ENCODE results near the gene GALK1.
"Not testable (repeated sequence)": the region's sequence is repeated elsewhere in the genome, so short reads cannot be mapped to it uniquely, and the experiment has no call there.

The GALK1 gene

GRCh38 chr17:75784473-75785015 is 19.6 kb upstream of the GALK1 start, which contains the start of gene UNK:
Gene UNK, plus strand, starts transcription at chr17:75784806. Its CDS starts 75 bp downstream, at chr17:75784881.
- DNase-seq (ENCODE audit: low read depth in 3 of 3) = peak; percentile 88 to 93 (median 93)

GRCh38 chr17:75783803-75784472 is 18.9 kb upstream of the GALK1 start:
- no peak for DNase-seq (ENCODE audit: low read depth in 3 of 3)

DNA sequence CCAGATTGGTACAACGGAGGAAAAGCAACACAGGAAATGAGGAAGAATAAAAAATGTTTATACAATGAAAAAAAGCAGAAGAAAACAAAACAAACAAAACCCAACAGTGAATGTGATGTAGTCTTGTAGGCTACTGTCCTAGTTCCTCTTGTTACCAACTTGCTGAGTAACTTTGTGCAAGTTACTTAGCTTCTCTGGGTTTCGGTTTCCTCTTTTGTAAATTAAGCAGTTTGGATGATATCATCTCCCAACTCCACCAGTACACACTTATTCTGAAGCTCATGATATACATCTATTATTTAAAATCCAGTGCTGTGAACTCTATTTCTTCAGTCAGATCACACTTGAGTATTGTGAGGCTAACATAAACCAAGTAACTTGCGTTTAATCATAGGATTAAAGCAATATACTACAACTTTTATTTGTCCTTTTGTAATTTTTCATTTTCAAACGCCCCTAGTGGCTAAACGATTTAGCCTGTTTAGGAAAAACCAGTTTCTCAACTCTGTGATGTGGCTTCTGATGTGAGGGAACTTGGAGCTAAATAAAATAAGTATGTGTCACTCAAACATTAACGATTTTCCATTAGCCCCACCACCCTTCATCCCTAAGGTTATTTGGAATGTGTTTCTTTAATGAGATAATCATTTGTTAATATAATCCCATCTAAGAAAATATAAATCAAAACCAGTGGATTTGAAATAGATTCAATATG is 18.2 kb upstream of the GALK1 start:
- no peak for DNase-seq (ENCODE audit: low read depth in 3 of 3)

- DNase-seq (ENCODE audit: low read depth in 3 of 3) = no peak
These were observed 15.2 kb upstream of the GALK1 start for GRCh38 chr17:75779987-75780889.

DNA sequence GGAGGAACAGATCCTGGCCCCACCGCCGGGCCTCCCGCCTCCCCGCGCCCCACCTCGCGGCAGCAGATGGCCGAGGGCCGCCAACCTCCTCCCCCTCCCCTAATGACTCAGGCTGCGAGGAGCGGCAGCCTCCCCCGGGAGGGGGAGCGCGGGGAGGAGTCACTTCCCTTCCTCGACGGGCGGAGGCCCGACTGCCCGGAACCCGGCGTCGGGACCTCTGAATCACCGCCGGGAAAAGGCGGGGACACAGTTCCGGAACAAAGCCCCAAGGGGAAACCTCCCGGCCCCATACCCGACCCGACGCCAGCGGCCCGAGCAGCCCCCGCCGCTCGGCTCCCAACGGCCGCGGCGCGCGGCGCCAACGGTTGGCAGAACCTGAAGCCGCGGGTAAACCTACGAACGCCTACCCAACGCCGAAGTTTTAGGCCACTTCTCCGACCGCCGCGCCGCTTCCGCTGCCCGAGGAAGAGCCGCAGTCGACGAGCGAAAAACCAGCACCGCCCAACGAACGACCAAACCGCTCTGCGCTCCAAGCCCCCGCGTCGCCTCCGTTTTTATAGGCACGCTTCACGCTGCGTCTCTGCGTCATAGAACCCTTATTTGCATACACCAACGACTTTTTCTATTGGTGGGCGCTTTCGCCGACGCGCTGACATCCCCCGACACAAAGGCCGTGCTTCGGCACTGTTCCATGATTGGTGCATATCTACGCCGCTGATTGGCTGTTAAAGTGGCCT is 14.4 kb upstream of the GALK1 start:
- peak; percentile 83 to 93 (median 85) for DNase-seq (ENCODE audit: low read depth in 3 of 3)

DNA sequence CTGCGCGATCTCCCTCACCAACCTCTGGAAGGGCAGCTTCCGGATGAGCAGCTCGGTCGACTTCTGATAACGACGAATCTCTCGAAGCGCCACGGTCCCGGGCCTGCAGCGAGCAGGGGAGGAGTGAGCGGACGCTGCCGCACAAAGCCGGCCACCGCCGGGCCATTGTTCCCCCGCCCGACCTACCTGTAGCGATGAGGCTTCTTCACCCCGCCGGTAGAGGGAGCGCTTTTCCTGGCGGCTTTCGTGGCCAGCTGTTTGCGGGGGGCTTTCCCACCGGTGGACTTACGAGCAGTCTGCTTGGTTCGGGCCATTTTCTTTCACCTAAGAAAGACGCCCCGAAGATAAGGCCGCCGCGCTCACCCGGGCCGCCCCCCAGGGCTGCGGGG is 13.9 kb upstream of the GALK1 start:
- DNase-seq (ENCODE audit: low read depth in 3 of 3) = peak in 2 of 3 donors; percentile 58 to 66

GRCh38 chr17:75778066-75778860 is 13.3 kb upstream of the GALK1 start:
- not testable (repeated sequence) for DNase-seq (ENCODE audit: low read depth in 3 of 3)

DNA sequence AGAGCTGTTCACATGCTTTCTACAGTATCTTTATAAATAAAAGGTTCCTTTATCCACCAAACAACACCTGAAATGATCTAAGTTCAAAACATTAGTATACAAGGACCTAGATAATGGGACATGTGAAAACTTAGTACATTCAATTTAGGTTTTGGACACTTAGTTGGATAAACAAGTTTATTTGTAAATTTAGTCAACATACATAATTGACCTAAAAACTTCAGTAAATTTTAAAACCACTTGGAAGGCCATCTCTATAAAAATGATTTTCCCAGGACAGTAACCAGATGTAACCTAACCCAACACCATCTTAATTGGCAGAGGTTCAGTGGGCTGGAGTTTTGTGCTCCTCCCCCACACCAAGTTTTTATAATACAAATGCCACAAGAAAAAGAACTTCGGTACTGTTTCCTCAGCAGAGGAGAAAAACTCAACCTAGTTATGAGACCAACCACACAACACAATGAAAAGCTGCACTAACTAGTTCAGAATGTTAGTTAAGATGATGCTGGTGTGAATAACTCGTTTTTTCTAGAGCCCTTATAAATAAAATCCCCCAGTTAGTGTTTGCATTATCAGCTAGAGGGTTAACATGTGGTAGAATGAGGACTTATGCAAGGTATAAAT is 12.4 kb upstream of the GALK1 start:
- no peak for DNase-seq (ENCODE audit: low read depth in 3 of 3)

- DNase-seq (ENCODE audit: low read depth in 3 of 3) = no peak
These were observed 11.6 kb upstream of the GALK1 start for GRCh38 chr17:75776386-75777295.

DNA sequence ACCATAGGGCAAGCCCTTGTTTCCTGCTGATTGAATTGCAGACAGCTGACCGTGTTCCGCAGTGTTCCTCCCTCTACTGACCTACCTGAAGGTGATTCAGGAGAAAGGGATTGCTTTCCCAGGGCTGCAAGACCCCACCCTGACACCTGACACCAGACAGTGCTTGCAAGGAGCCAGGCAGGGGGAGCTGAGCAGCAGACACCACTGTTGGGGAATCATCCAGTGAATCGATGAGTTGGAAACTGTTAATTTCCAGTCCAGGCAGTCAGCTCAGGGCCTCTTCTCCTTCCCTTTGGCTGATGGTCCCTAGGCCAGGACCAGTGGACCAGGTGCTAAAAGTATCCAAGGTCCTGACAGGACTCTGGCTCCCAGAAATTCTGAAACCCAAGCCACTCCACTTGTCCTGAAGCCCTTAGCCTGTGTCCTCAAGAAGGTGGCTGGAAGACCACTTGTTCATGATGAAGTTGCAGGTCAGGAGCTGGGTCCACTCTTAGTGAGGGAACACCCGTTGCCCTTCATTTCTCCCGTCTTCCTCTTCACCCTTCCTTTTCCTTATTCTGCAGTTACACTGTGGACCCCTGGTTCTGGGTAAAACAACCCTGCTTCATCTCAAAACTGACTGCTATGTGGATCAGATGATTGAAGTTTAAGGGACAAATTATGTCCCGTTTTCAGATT is 10.1 kb upstream of the GALK1 start:
- DNase-seq (ENCODE audit: low read depth in 3 of 3) = no peak

DNA sequence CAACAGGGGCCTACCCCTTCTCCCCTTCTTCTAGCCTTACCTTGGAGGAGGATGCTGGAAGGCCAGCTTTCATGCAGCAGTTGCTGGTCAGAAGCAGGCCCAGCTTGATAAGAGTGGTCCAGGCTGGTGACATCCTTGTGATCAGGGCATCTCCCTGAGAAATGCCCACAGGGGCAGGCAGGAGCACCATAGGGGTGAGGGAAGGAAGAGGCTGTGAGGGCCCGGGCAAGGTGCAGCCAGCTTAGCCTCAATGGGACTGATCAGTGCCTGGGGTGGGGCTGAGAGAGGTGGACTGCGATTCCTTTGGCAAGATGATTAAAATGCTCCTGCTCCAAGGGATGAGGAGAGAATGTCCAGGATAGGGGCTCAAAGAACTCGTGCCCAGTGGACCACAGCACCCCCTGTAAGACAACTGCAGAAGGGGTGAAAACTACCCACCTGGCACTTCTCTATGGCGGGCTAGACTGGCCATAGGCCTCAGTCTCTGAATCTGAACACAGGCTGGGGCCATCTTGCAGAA is 9.5 kb upstream of the GALK1 start:
- DNase-seq (ENCODE audit: low read depth in 3 of 3) = no peak

DNA sequence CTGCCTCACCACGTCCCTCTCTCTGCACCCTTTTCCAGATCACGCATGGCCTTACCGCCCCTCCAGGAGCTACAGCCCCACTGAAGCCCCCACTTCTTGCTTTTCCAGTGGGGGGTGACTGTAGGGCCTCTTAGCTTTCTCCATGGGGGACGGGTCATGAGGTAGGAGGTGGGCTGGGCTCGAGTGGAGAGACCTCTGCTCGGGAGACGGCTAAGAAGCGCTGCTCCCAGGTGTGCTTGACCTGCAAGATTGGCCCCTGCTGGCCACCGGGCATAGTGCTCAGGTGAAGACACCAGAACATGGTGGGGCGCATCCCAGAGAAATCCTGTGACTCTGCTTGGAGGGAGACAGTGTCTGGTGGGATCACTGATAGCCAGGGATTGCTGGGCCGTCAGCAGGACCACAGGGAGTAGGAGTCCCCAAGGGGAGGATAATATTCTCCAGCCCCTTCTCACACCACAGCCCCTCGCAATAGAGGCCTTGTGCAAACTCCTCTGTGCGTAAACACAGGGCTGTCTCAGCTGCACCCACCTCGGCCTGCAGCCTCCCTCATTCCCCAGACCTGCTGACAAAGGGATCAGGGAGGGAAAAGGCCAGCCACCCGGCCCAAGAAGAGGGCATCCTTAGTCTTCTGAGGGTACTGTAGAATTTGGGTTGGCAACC is 8.9 kb upstream of the GALK1 start:
- no peak for DNase-seq (ENCODE audit: low read depth in 3 of 3)

GRCh38 chr17:75773121-75773807 is 8.3 kb upstream of the GALK1 start:
- DNase-seq (ENCODE audit: low read depth in 3 of 3) = no peak

GRCh38 chr17:75771334-75772281 is 6.6 kb upstream of the GALK1 start:
- DNase-seq (ENCODE audit: low read depth in 3 of 3) = no peak

DNA sequence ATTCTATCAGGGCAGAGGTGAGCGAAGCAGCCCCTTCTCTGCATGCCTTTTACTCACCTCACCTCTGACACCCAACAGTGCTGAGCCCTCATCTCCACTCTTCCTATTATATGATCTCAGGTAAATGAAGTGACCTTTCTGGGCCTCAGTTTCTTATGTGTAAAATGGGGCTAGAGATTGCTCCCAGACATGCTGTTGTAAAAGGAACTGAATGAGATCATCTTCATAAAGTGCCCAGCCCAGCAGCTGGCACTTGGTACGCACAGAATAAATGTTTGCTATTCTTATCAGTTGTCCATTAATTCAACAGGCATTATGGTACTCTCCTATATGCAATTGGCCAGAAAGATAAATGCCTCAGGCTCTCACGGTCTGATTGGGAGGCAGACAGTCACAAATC is 4.5 kb upstream of the GALK1 start:
- DNase-seq (ENCODE audit: low read depth in 3 of 3) = no peak

- DNase-seq (ENCODE audit: low read depth in 3 of 3) = no peak
These were observed 2.9 kb upstream of the GALK1 start for GRCh38 chr17:75767881-75768280.

Measured in stimulated activated CD4-positive, alpha-beta T cell treated with anti-CD3 and anti-CD28 coated beads, TNF-alpha, amount 100 ng/mL, for 48 hours (primary cell).